GM19238 (cell line): ENCODE results near the gene GCK.

Source experiments
- DNase-seq: peaks from one replicate; pipeline ENCODE4 v3.0.0; 2011; ENCODE audit warnings: low spot score; ENCODE audit not compliant: insufficient read length

Gene GCK

DNA sequence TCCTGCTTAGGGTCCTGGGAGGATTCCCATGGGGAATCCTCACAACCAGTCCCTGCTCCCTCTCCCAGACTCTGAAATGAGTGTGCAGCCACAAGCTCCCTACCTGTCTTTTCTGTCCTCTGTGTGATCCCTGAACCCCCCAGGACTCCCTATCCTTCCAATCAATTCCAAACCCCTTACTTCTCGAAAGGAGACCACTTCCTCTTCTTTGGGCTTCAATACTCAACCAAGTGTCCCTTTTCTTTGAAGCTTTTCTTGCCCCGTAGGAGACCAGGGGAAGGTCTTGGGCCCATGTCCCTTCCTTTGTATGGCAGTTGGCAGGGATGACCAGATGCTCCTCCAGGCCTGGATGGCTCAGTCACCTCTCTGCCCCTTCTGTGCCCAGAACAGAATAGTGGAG lies 83.4 kb downstream of the GCK start:
- no peak for DNase-seq

GRCh38 chr7:44104860-44105771 lies 84.1 kb downstream of the GCK start:
- DNase-seq: no peak

GRCh38 chr7:44103923-44104859 lies 85.0 kb downstream of the GCK start, which contains the start of gene AEBP1:
Gene AEBP1, plus strand, starts transcription at chr7:44104345. Its CDS starts 321 bp downstream, at chr7:44104666.
- no peak for DNase-seq

GRCh38 chr7:44103566-44103922 lies 85.7 kb downstream of the GCK start:
- no peak for DNase-seq

GRCh38 chr7:44102846-44103565 lies 86.2 kb downstream of the GCK start:
- no peak for DNase-seq

DNA sequence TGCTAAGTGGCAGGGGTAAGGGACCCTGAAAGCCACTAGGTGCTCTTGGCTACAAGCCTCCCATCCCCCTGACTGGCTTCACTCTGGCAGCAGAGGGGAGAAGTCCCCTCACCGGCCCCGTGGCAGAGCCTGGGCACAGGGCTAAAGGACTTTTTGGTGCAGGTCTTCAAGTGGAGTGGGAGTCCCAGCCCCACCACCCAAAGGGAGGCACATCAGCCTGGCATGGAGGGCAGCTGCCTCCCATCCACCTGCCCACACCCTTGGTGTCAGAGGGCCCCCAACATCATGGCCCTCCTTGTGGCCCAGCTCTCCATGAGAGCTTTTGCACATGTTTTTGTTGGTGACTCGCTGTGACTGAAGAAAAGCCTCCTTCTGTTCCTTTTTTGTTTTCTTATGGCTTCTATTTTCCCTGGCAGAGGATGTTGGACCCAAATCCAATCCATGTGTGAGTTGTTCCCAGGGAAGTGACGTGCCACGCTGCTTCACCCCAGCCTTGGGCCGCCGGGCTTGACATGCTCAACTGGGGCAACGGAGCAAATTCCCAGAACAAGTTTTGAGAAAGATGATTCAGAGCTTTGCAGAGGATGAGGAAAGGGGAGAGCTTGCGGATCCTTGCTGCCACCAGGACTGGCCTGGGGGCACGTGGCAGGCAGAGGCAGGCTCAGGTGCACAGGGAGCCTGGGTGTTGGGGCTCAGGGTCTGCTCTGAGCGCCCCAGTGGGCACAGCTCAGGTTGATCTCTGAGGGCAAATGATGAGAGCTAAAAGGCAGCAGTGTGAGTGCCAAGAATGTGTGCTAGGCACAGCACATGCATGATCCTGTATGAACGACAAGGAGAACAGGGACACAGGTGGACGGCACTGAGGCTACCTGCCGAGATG lies 87.0 kb downstream of the GCK start:
- no peak for DNase-seq

- DNase-seq: no peak
These were observed 87.8 kb downstream of the GCK start for GRCh38 chr7:44101303-44101965.

DNA sequence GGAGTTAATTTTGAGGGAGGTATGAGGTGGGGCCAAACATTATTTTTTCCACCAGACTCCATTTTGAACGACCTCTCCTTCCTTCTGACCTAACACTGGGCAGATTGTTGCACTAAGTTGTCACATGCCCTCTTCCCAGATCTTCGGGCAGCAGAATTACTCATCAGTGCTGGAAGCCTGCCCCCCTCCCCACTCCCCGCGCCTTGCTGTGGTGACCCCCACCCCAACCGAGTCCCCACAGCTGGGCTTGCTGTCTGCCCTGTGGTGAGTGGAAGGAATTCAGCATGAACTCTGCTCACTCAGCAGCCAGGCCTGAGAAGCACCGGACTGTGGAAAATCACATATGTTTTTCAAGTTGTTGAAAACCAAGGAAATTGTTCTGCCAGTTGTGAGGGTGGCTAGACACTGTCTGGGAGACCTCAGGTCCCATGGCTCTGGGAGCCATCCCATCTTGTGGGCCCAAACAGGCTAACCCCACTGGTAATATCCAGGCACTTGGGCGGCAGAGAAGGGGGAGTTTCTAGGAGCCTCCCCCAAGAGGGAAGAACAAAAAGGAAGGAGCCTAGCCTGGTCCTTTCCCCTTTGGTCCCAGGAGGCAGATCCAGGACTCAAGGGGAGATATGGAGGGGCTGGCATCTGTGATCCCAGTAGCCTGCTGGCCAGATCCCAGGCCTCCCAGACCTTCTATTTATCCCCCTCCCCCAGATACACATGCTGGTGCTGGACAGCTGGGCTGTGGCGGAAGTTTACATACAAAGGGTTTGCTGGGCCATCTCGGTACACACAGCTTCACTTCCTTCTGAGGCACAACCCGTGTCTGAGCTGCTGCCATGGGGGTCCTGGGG lies 88.6 kb downstream of the GCK start:
- DNase-seq: no peak

- no peak for DNase-seq
These were observed 89.6 kb downstream of the GCK start for GRCh38 chr7:44099669-44100068.

- no peak for DNase-seq
These were observed 90.9 kb downstream of the GCK start for GRCh38 chr7:44098092-44099068.

DNA sequence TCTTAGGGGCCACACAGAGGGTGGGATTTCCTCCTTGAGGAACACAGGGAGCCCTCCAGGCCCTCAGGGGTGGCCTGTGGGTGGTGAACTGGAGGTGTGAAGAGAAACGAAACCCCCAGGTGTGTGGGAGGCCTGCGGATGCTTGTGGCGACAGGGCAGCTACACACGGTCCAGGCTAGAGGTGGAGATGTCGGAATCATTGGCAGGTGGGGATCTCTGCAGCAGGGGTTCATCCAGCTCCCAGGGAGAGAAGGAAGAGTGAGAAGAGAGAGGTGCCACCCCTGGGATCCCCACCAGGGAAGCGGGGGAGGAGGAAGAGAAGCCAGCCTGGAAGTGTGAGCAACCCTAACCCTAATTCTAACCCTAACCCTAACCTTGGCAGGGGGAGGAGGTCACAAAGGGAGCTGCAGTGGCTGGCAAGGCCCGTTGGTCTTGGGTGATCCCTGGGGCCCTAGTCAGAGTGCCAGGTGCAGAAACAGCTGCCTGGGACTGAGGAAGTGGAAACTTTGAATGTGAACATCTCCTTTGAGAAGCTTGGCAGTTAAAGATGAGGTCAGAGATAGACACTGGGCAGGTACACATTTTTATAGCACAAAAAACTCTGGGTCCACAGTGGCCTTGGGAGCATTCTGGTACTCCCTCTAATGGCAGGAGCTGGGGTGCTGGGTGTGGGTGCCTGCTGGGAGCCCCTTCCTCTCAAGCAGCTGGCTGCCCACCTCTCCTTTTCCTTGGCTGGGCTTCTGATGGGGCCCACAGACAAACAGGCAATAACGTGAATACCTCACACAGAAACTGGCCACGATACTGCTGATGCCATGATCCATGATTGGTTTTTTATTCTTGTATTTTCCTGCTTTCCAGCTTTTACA lies 91.9 kb downstream of the GCK start:
- no peak for DNase-seq

DNA sequence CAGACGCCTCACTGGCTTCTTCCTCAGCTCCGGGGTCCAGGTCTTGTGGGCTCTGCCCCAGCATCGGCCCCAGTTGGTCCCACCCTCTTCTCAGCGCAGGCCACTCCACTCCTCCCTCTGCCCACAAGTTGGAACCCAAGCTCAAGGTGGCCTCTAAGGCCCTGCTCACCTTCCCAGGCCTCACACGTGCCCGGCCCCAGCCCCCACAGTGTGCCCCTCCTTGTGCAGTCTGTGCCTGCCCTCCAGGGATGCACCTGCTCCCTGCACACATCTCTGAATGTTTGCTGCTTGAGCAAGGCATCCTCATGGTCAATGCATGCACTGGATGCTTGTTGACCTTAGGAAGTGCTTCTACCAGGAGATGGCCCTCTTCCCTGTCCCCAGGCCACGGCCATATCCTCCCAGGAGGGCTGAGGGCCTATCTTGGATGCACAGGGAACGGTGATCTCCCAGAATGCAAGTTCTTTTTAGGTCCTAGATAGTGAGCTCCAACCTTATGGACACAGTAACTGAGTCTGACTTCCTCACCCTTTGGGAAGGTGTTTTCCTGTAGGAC lies 92.8 kb downstream of the GCK start:
- no peak for DNase-seq

DNA sequence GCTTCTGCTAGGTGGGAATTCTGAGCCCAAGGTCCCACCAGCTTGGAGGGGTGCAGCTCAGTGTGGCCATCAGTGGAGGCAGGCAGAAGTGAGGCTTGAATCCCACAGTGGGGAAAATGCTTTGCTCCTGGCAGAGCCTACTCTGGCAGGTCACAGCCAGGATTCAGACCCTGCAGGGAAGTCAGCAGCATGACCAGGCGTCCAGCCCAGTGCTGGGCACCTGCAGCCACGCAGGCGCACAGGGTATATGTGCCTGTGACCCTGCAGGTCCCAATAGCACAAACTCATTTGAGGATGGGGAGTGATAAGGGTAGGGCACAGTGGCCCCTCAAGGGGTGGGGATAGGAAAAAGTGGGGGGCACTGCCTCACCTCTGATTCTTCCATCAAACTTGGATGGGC lies 93.5 kb downstream of the GCK start:
- DNase-seq: no peak

DNA sequence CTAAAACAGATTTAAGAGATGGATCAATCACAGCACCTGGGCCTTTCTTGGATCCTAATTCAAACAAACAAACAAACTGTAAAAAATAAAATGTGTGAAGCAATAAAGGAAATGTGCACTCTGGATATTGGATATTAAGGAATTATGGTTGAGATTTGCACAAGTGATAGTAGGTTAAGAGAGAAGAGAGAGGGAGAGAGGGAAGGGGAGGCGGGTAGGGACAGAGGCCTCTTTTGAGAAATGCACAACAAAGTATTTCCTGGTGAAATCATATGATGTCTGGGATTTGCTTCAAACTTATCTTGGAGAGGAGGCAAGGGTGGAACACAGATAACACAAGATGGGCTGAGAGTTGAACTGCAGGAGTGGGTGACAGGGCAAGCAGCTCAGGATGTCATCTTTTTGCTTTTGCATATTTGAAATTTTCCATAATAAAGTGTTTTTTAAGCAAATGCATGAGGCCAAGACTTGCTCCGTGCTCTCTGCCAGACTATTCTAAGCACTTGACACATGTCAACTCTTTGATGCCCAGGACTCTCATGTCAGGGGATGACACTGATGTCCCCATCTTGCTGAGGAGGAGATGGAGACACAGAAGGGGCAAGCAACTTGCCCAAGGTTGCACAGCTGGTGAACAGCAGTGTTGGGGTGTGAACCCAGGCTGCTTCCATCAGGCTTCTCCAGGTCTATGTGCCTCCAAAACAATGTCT lies 94.2 kb downstream of the GCK start:
- DNase-seq: no peak

GRCh38 chr7:44094365-44094764 lies 94.9 kb downstream of the GCK start:
- no peak for DNase-seq
